ENCODE data around the gene S100A11.
A peak's percentile ranks its signal among the peaks of the same experiment; 100 is the strongest.

Gene S100A11

DNA sequence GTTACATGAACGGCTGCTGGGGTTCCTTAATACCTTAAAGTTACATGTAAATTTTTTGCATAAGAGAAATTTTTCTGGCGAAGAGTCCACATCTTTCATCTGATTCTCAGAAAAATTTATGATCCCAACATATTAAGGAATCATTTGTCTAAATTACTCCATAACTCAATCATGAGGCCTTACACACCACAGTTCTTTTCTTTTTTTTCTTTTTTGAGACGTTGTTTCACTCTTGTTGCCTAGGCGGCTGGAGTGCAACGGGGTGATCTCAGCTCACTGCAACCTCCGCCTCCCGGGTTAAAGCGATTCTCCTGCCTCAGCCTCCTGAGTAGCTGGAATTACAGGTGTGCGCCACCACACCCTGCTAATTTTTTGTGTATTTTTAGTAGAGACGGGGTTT is 2.1 kb upstream of the S100A11 start:
- no peak for DNase-seq

DNA sequence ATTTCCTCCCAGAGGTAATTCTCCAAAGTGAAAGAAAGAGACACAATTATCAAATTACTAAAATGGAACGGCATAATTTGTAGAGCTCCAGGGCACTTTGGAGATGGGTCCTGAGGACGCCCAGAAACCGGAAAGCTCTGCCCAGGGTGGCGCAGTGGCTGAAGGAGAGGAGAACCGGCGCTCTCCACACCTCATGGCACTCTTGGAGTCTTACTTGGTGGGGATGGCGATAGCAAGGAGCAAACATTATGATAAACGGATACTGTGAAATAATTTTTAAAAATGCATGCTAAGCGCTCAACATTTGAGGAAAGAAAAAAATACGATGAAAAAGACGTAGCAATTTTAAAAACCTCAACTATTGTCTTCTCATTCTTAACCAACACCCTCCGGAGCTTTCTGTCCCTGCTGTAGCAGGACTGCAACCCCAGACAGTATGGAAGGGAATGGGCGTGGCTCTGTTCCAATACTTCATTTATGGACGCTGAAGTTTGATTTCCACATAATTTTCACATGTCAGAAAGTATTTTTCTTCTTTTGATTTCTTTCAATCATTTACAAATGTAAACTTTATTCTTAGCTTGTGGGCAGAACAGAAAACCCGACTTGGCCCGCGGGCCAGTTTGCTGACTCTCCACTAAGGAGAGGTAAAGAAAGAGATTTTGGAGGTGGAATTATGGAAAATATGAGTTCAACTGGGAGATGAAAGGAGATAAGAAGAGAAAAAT is 1.1 kb downstream of the S100A11 start:
- peak in 1 of 2 donors; percentile 44 for DNase-seq

DNA sequence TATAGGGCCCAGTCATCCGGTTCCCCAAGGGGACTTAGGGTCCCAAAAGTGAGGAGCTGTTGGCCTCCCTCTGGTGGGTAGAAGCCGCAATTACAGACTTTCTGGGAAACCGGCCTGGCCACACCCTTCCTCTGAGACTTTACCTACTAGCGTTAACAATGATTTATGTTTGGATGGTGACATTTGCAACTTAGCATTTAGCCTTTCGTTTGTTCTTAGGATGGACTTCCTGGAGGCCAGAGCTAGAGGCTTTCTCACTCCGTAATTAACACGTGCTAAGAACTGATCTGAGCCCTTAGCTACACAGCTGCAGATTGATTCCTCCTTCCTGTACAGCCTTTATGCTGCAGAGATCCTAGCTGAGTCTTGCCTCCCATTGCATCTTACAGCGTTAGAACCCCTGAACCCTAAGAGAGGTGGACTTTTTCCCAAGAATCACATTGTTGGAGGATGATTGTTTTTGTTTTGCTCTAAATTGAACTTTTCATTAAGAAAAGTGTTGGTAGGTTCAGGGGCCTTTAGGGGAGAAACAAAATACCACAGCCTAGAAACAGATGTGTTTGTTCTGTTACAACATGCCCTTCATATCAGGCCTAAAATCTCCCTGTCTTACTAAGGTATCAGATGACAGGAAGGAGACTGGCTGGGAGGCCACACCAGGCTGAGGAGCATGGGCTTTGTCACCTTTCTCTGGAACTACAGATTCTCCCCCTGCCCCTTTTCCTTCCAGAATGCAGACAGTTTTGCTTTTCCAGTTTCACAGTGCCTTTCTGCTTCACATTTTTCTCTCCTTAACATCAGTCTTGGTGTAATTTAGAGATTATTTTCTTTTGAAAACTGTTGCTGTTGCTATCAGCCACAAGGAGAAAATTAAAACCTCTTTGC is 1.9 kb downstream of the S100A11 start:
- peak; percentile 72 to 83 for DNase-seq

DNA sequence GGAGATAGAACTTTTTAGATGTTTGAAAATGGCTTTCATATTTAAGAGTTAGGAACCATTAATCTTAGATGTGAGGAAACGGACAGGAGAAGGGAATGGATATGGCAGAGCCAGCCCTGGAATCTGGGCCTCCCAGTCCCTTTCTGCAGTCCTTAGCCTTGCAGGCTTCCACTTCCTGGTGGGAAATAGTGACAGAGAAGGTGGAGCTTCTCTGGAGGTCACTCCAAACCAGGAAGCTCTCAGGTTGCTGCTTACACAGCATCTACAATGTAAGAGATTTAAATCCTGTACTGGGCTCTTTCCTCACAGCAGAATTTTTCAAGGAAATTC is 2.5 kb downstream of the S100A11 start:
- no peak for DNase-seq

GRCh38 chr1:152029929-152030211 is 6.9 kb downstream of the S100A11 start:
- no peak for DNase-seq

DNA sequence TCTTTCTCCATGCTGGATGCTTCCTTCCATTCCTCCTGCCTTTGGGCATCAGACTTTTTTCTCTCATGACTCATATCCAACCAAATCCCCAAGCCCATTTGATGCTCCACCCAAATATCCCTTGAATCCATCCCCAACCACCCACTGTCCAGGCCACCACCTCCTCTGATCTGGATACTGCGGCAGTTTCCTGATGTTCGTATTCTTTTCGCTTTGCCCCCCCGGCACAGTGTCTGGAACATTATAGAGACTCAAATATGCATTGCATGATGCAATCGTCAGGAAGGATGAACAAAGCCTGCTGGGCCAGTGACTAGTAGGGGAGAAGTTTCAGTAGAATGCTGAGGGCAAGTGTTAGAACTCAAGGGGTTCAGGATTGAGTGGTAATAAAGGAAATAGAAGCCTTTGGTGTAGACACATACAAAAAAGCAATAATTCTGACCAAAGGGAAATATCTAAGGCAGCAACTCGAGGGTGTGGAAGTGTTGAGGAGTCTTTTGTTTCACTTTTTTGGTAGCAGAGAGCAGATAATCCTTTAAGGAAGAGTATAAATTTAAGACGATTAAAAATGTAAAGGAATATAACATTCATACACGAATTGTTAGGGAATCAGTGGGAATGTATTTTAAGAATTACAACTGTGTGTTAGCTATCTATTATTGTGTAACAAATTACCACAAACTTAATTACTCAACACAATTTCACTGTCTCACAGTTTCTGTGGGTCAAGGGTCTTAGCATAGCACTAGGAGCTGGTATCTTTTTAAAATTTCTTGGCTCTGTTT is 7.5 kb downstream of the S100A11 start:
- DNase-seq, result no peak

- DNase-seq, result no peak
Measured at GRCh38 chr1:152026895-152027294, 9.9 kb downstream of the S100A11 start.

DNA sequence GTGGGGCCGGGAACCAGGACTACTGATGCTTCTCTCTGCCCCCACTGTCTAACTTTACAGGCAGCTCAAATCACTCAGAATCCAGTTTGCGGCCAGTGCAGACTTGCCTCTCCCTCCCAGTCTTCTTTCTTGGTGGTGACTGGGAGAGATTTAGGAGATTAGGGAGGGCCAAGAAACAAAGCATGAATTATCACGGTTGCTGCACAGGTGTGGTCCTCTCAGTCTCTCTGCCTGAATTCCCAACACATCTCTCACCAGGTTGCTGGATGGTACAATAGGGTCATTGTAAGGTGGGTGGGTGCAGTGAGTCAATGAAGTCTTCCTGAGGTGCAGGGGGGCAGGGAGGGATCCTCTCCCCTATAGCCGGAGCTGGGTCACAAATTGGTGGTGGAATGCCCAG is 12.6 kb downstream of the S100A11 start:
- DNase-seq, result no peak

DNA sequence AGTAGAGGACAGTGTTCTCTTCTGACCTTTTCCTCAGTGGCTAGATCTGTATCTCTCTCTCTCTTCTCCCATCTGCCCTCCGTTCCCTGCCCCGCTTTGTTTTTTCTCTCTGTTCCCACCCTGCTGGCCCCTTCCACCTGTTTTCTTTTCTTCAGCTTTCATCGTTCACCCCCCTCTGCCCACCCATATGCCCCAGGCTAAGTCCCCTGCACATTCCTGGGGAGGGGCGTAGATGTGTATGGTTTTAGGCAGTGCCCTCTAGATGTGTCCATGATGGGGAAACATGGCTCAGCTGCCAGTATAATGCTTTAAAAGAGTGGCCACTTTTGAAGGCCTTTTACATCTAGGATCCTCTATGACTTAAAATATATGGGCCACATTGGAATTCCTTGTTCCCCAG is 13.6 kb downstream of the S100A11 start:
- DNase-seq, result no peak

- DNase-seq, result no peak
Measured at GRCh38 chr1:152022474-152022873, 14.3 kb downstream of the S100A11 start.

GRCh38 chr1:152021569-152021968 is 15.2 kb downstream of the S100A11 start:
- DNase-seq, result no peak

DNA sequence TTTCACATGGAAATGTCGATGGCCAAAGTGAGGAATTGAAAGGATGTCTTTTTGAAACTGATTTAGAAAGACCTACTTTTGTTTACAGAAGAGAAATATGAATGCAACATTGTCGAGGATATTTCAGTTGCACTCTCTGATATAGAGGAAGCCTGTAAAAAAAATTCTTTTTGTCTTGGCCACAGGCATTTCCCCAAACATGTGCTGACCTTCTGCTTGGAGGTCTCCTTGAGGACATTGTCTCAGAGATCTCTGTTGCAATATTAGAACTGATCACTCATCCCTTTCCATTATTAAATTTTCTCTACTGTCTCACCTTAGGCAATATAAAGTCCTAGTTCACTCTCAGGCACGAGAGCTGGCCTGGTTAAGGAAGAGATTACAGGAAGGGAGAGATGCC is 16.0 kb downstream of the S100A11 start:
- no peak for DNase-seq

GRCh38 chr1:152018537-152018936 is 18.3 kb downstream of the S100A11 start:
- peak in 1 of 2 donors; percentile 19 for DNase-seq

GRCh38 chr1:152015766-152016165 is 21.0 kb downstream of the S100A11 start:
- DNase-seq, result no peak

DNA sequence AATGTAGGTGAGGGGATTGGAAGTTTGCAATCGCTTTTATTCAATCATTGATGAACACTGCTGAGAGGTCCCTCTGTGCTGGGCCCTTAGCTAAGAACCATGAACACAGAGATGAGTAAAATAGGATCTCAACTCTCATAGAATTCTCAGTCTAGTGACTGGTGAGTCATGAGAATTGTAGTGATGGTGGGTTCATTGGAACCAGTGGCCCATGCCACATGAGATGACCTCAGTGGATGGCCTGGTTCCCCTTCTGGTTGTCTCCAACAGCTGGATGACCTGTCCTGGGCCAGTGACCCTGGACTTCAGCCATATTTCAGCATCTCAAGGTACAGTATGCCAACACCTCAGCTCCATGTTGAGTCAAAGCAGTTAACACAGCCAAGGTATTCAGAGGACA is 21.9 kb downstream of the S100A11 start:
- no peak for DNase-seq

- peak; percentile 32 to 50 for DNase-seq
Measured at GRCh38 chr1:152013664-152014237, 23.1 kb downstream of the S100A11 start.

GRCh38 chr1:152009691-152010090 is 27.1 kb downstream of the S100A11 start:
- no peak for DNase-seq

GRCh38 chr1:152007047-152007446 is 29.8 kb downstream of the S100A11 start:
- DNase-seq, result no peak

GRCh38 chr1:152005360-152005912 is 31.4 kb downstream of the S100A11 start:
- DNase-seq, result no peak

DNA sequence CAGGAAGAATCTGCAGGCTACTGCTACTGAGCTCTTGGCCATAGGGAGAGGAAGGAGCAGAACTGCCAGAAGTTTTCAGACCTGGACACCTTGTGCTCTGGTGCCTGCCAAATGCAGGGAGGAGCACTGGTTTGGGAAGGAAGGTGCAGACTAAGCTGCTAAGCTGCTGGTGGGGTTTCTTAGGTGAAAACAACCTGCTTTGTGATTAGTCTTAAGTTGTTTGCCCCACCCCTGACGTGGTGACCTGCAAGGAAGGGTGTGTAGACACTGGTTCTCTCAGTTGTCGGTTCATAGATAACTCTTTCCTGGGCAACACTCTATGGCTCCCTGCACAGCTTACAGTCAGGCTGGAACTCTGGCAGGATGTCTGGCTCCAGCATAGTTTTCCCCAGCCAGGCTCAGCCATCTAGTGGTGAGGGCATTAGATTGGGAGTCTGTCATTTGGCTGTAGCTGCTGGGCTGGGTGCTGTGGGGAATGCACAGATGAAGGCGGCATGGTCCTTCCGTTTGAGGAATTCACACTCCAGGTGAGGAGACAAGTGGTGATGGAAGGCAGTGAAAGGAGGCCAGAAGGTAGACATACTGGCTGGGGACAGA is 32.9 kb downstream of the S100A11 start:
- DNase-seq, result no peak

- no peak for DNase-seq
Measured at GRCh38 chr1:152002960-152003359, 33.8 kb downstream of the S100A11 start.

Data from CD4-positive, alpha-beta T cell treated with Interferon alpha-2 for 1 hour (primary cell).